Activated gamma-delta T cell treated with Interleukin-2 at 50 U/mL for 16 hours (primary cell): Measurements from ENCODE around the gene GTF2H4.
"Not testable (repeated sequence)": the region's sequence is repeated elsewhere in the genome, so short reads cannot be mapped to it uniquely, and the experiment has no call there.

ENCODE experiments used
- DNase-seq: peaks from one replicate; pipeline ENCODE4 v3.0.0-alpha.2; 2020

Gene GTF2H4

DNA sequence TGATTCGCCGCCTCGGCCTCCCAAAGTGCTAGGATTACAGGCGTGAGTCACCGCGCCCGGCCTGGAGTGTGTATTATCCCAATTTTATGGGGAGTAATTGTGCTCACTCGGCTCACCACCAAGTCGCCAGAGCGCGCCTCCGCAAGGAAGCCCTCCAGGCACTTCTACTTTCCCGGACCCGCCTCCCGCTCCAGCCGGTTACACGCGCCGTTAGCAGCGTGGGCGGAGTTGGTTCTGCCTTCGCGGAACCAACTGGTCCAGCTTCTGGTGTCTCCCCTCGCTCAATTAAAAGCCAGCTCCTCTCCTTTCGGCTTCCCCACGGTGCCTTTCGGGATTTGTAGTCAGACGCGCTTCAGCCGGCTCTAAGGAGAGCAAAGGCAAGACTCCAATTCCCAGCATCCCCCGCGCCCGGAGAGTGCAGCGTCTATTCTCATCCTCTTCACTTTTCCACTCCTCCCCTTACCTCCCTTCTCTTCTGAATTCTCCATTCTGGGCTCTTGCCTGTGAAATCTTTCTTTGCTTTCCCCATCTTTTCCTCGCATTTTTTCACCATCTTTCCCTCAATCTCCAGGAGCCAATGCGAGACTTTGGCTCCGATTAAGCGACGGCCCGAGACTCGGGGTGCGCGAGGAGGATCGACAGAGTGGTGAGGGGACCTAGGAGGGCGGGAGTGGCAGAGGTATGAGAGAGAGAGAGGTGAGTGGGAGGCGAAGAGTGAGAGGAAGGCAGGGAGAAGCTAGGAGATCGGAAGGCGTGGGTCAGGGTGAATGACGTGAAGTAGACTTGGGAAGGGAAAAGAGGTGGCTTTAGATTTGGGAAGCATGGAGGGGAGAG lies at the start of gene GTF2H4:
Gene GTF2H4, plus strand, starts transcription at position 450 of the 834 bp plus-strand sequence.
- DNase-seq, result peak; percentile 94

DNA sequence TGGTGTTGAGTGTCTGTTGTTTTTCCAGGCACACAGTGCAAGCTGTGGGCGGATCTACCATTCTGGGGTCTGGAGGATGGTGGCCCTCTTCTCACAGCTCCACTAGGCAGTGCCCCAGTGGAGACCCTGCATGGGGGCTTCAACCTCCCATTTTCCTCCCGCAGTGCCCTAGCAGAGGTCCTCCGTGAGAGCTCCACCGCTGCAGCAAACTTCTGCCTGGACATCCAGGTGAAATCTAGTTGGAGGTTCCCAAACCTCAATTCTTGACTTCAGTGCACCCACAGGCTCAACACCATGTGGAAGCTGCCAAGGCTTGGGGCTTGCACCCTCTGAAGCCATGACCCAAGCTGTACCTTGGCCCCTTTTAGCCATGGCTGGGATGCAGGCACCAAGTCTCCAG lies 48.3 kb upstream of the GTF2H4 start:
- not testable (repeated sequence) for DNase-seq

- DNase-seq, result no peak
Observed at GRCh38 chr6:30861257-30862048, 46.6 kb upstream of the GTF2H4 start.

DNA sequence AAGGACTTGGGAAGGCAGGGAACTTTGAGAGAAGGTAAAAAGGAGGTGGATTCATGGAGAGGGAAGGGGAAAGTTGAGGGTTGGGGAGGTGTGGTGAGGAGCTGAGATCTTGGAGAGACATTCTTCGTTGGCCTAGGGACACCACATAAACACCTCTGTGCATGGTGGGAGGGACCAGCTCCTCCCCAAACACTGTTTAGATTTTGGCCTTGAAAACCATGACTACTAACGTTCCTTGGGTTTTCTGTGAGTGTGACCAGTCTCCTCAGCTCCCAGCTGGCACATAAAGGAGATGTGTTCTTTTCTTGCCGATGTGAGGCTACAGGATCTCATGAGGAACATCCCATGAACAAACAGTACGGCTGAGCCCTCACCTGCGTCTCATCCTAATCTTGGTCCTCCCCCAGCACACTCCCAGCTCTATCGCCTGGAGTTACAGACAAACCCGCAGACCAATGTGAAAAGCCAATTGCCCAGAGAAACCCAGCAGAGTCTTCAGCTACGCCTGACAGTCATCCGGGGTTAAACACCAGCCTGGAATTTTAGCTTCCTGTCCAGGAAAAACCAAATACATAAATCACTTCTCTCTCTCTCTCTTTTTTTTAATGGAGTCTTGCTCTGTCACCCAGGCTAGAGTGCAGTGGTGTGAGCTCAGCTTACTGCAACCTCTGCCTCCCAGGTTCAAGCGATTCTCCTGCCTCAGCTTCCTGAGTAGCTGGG lies 45.7 kb upstream of the GTF2H4 start:
- no peak for DNase-seq

DNA sequence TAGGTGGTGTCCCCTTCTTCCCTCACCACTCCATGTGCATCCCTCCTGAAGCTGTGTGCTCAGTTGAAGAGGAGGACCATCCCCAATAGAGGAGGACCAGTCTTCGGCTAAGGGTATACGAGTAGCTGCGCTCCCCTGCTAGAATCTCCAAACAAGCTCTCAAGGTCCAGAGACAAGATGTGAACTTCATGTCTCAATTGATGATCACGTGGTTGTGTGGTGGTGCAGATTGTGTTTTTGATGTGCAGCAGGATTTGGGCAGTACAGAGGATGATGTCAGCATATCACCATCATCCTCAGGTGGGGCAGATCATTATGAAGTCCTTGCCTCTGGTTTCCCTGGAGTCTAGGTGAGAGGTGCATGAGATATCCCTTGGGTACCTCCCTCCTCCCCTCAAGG lies 43.7 kb upstream of the GTF2H4 start:
- DNase-seq, result no peak

- DNase-seq, result not testable (repeated sequence)
Observed at GRCh38 chr6:30869241-30869749, 38.7 kb upstream of the GTF2H4 start.

- no peak for DNase-seq
Observed at GRCh38 chr6:30870546-30870945, 37.5 kb upstream of the GTF2H4 start.

- DNase-seq, result no peak
Observed at GRCh38 chr6:30871592-30872183, 36.3 kb upstream of the GTF2H4 start.

GRCh38 chr6:30873137-30873640 lies 34.8 kb upstream of the GTF2H4 start:
- DNase-seq, result no peak

- not testable (repeated sequence) for DNase-seq
Observed at GRCh38 chr6:30873795-30874194, 34.2 kb upstream of the GTF2H4 start.

DNA sequence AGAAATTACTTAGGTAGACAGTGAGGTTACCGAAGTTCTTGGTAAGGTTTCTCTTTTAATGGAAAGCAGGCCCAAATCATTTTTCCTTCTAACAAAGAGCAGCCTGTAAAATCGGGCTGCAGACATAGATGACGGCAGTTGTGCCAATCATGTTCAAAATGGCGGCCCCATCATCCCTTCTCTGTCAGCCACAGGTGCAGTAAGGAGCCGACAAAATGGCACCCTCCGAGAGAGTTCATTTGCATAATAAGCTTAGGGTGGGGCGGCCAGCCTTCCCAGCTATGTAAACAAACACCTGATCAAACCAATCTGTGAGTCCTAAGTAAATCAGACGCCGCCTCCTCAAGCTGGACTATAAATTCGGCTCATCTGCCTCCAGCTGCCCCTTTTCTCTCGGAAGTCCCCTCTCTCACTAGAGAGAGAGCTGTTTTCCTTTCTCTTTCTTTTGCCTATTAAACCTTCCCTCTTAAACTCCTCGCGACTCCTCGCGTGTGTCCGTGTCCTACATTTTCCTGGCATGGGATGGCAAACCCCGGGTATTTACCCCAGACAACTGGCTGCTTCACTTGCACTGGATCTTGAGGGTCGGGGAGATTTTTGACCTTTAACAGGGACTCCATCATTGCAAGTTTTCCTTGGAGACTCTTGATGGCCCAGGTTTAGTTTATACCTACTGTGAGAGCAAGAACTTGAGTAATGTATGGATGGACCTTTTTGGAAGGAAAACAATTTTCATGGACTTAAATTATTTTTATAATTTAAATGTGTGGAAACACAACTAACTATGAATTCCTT lies 32.6 kb upstream of the GTF2H4 start:
- no peak for DNase-seq

DNA sequence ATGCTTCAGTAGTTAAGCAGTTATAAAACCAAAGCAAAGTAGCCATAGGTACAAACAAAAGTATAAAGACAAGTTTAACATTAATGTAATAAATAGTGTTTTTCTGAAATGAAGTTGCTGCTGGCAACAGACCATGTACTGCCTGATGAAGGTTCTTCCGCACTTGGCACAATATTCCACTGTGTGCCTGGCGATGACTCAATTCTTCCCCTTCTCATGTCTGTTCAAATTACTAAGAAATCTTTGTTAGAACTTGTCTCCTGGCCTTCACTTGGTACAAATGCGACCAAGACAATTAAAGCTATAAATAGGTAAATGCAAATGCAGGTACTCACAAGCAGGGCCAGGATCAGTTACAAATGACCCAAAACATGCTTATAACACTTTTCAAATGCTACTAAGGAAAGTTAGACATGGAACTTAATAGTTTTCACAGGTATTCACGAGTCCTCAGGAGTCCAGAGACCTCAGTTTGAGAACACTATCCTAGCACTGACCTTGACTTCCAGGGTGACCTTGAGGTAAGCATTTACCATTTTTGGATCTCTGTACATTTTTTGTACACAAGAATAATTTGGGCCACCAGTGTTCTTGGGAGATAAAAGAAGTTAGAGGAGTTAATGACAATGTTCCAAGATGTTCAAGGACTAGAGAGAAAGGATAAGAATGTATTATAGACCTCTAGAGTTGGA lies 31.8 kb upstream of the GTF2H4 start:
- no peak for DNase-seq

DNA sequence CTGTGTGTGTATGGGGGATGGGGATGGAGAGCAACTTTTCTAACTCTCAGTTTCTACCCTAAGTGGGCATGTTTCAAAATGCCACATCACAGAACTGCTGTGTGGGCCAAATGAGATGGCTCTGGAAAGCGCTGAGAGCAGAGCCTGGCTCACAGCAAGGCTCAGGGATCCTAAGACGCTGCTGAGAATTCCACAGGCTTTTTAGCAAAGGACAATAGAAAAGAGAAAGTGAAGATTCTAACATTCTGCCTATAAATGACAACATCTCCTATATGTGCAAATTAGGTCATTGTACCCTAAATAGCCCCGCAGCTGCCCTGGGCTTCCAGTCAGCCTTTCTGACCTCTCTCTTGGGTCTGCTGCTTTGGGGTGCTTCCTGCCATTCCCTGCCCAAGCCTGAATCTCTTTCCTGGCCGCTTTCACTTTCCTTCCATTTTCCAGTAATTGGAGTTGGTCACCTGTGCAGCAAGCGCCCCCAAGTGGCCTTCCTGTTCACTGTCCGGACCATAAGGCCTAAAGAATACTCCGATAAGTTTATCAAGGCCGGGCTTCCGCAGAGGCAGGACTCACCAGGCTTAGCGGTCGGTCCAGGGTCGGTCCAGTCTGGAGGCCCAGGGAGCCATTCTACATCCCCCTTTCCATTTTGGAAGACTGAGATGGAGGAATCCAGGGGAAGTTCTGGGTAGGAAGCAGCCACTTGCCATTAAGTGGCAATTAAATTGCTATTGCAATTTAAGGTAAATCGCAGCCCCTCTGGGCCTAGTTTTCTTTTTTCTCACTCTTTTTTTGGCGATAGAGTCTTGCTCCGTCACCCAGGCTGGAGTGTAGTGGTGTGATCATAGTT lies 30.4 kb upstream of the GTF2H4 start:
- DNase-seq, result peak; percentile 73

DNA sequence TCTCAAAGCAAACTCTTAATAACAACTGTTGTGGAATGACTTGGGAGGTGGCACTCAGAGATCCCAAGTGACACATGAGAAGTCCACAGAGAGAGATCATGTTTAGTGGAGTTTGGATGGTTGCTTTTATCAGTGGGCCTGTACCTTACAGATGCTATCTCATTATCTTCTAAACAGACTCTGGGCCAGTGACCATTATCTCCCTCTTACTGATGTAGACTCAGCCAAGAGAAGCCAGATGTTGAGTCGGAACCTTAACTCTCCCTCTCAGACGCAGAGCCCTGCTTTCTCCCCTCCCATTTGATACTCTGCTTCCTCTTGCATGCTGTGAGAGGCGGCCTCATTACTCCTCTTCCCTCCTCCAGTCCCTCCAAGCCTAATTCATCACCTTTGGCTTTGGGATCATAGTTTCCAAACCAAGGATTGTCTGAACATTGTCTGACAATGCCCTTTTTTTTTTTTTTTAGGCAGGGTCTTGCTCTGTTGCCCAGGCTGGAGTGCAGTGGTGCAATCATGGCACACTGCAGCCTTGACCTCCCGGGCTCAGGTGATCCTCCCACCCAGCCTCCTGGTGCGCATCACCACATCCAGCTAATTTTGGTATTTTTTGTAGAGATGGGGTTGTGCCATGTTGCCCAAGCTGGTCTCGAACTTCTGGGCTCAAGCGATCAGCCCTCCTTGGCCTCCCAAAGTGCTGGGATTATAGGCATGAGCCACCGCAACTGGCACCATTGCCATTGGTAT lies 28.2 kb upstream of the GTF2H4 start:
- no peak for DNase-seq

- no peak for DNase-seq
Observed at GRCh38 chr6:30880698-30881252, 27.2 kb upstream of the GTF2H4 start.

GRCh38 chr6:30881392-30882203 lies 26.4 kb upstream of the GTF2H4 start:
- DNase-seq, result no peak

DNA sequence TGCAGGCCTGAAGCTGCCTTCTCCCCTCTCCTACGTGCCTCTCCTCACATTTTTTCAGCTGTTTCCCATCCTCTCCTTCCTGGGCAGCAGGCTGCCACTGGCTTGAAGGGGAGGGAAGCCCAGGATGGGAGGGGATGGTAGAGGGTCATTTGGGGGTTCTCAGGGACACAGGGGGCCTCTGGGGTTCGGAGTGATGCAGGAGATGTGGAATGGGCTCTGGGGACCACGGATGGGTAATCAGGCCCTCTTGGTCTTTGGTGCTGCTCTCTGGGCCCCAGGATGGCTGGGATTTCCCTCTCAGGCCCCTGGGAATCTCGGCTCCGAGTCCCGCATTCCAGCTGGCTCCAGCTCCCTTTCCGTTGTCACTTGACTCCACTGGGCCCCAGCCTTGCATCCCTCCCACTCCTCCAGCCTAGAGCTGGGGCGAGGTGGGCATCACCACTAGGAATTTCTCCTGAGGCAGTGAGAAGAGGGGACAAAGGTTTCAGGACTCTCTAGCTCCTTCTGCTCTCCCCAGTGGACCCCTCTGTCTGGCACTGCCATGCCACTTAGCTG lies 25.7 kb upstream of the GTF2H4 start:
- no peak for DNase-seq
